Heart left ventricle (tissue), 16 donors: ENCODE measurements around the gene BICD2. TPM values are rescaled to one million over a fixed set of nuclear protein-coding genes. Genes with fewer than 3 reads are reported as not detected.
A peak's percentile ranks its signal among the peaks of the same experiment; 100 is the strongest.

Experiments used
- ATAC-seq, 4 donors: fragments of 200-7000 bp; cut with Tn5 transposase; one replicate each; pipeline ENCODE4 v1.9.1; 2020 to 2022; ENCODE audit warnings: moderate library complexity in 4 of 4, mild to moderate bottlenecking in 3 of 4, moderate number of reproducible peaks in 1 of 4
- DNase-seq, 5 donors: peaks; one replicate each; pipeline ENCODE4 v3.0.0-alpha.2; 2020
- H3K27ac ChIP-seq, 12 donors: fragments of 200-600 bp; sonication (generic) in 4 of 12; one replicate each; pipeline versions ENCODE4 v1.5.0 to v1.8.0; 2016 to 2022; ENCODE audit warnings: mild to moderate bottlenecking in 2 of 12
- H3K27me3 ChIP-seq, 9 donors: fragments of 200-600 bp; sonication (generic) in 2 of 9; one replicate each; pipeline versions ENCODE4 v1.5.1 to v1.8.0; 2016 to 2022; ENCODE audit warnings: mild to moderate bottlenecking in 3 of 9
- H3K36me3 ChIP-seq, 9 donors: fragments of 200-600 bp; sonication (generic) in 2 of 9; one replicate each; pipeline versions ENCODE4 v1.5.0 to v1.8.0; 2018 to 2022; ENCODE audit warnings: mild to moderate bottlenecking in 2 of 9
- H3K4me1 ChIP-seq, 12 donors: fragments of 200-600 bp; sonication (generic) in 4 of 12; one replicate each; pipeline versions ENCODE4 v1.5.0 to v1.8.0; 2016 to 2022; ENCODE audit warnings: mild to moderate bottlenecking in 3 of 12
- H3K4me3 ChIP-seq, 12 donors: fragments of 200-600 bp; sonication (generic) in 4 of 12; one replicate each; pipeline versions ENCODE4 v1.5.0 to v1.8.0; 2017 to 2022; ENCODE audit warnings: mild to moderate bottlenecking in 9 of 12, moderate library complexity in 4 of 12
- H3K9me3 ChIP-seq, 12 donors: fragments of 200-600 bp; sonication (generic) in 4 of 12; one replicate each; pipeline versions ENCODE4 v1.5.0 to v1.8.0; 2016 to 2022; ENCODE audit warnings: mild to moderate bottlenecking in 1 of 12
- POLR2A ChIP-seq, 2 donors: fragments of 450-650 bp; IDR thresholded peaks; one replicate each; pipeline ENCODE4 v1.6.1; 2017; ENCODE audit warnings: antibody characterized with exemption in 2 of 2, mild to moderate bottlenecking in 2 of 2, moderate library complexity in 2 of 2
- WGBS, 4 donors: extraction: QIAGEN DNeasy Blood & Tissue Kit in 2 of 4; methylation state at CpG; one replicate each; pipeline versions ENCODE4 v1.1.5 to v1.1.7; 2013 to 2018; 5-methylcytosine and 5-hydroxymethylcytosine counted together
- intact Hi-C, 10 donors: fragments of 100-400 bp; cut with DNase I; formaldehyde crosslinking; loops; one replicate each; pipeline versions ENCODE4 v1.11.1 to v1.14.2; 2022
- polyA plus RNA-seq, 2 donors: library from polyadenylated mRNA; stranded (reverse); fragments of 200-250 nt; gene quantifications; one replicate each; pipeline ENCODE4 v1.2.3, GENCODE V29; 2013
- total RNA-seq, 9 donors: library from RNA; depleted of rRNA in 2 of 9; stranded (reverse); fragments of >200 nt in 2 of 9; fragmentation: NEBNext Ultra II Directional in 3 of 9; extraction: Animal tissue kit (Norgen Biotek cat#: 25700) in 3 of 9; gene quantifications; one replicate each; pipeline versions ENCODE4 v1.1.0 to v1.2.4, GENCODE V29; 2016 to 2023
- TF ChIP-seq, protein P1 (sequence below), 12 donors: fragments of 200-600 bp; sonication (generic) in 4 of 12; IDR thresholded peaks; one replicate each; pipeline versions ENCODE4 v1.5.0 to v1.8.0; 2018 to 2022; ENCODE audit warnings: antibody characterized with exemption in 12 of 12, mild to moderate bottlenecking in 5 of 12
- donor health status: ischemic (EF 13 %, LVEDD 7.1; RV severe dilation, severe dysfunction).
- donor health status: healthy with polysubstance abuse.
- donor health status: DM: no; HTN: yes; CAD: no.
- donor health status: DM: no; HTN: no; CAD: no.
- donor health status: ischemic (EF 25% LVEDD 6.9; RV normal size, moderate dysfunction).
- donor health status: ischemic (EF 25% LVEDD 5.7; RV mildly dilated, moderate dysfunction).
- donor health status: healthy.
- donor health status: DM: yes; HTN: yes; CAD: no.
- donor health status: ischemic (EF 35%, LVEDD 5.7; RV mildly dilated, moderate dysfunction).
- donor health status: nonischemic (EF 11% LVEDD 7.7; RV severe dilation, severe dysfunction).
- donor health status: DM: yes; HTN: yes; CAD: no.
- donor health status: PGD.
- donor health status: ischemic (EF 29% LVEDD 5.4; RV normal size, mild dysfunction).
- donor health status: nonischemic (EF 23%, LVEDD 6.1; RV moderate dilation, normal function).

BICD2 gene
- total and polyA plus RNA-seq, 11 donors, result 17.6 to 56.7 (median 35.9) TPM

DNA sequence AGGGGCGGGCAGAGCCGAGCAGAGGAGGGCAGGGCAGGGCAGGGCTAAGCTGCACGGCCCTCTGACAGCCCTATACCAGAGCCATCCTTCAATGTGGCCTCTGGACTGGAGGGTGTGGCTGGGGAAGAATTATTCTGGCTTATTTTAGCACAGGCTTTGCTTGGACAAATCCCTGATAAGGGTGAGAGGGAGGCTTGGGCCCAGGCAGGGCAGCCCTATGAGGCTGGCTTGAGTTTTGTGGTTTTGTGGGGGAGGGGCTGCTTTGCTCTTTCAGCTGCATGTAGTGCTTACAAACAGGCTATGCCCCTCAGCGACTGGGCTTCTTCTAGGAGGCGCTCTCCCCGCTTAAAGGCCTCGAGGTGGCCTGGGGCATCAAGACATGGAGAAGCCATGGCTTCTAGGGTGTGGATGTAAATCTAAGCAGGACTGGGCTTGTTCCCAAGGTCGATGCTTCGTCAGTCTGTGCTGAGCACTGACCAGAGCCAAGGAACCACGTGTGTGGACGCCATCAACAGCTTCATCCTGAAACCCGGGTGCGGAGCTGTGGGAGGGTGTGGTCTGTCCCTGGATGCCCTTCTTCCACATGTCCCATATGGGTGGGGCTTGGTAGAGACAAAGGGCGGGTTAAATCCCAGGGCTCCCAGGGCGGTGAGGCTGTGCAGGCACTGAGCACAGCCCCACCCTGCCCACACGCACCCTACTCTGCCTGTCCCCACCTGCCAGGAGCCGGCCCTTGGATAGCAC is 49.0 kb downstream of the BICD2 start:
- peaks cover 0 to 94% (median 87%) of the 10 kb centered on the region in 9 donors for H3K36me3 ChIP-seq
- intact Hi-C loops, result loop anchor here (1.0 to 10.0 kb wide), 9 partner anchors 16 to 76 kb away; partner anchors contain the start of genes BICD2 (in 3 of the 10) and IPPK (in 1 of the 10)
- H3K4me3 ChIP-seq, result no peak overlapping the region
- H3K9me3 ChIP-seq, result no peaks in the 10 kb centered on the region
- peak overlapping the region in 11 of 12 donors; percentile 15 to 78 (median 51) for H3K27ac ChIP-seq
- 28 to 54% (median 37%) methylated on average over 10 to 17 of the region's 17 CpGs for WGBS, 4 donors
- peaks cover 11 to 27% (median 20%) of the 10 kb centered on the region in 12 donors for H3K4me1 ChIP-seq
- peak; percentile 72 to 83 (median 78) for ATAC-seq
- TF ChIP-seq, protein P1, sequence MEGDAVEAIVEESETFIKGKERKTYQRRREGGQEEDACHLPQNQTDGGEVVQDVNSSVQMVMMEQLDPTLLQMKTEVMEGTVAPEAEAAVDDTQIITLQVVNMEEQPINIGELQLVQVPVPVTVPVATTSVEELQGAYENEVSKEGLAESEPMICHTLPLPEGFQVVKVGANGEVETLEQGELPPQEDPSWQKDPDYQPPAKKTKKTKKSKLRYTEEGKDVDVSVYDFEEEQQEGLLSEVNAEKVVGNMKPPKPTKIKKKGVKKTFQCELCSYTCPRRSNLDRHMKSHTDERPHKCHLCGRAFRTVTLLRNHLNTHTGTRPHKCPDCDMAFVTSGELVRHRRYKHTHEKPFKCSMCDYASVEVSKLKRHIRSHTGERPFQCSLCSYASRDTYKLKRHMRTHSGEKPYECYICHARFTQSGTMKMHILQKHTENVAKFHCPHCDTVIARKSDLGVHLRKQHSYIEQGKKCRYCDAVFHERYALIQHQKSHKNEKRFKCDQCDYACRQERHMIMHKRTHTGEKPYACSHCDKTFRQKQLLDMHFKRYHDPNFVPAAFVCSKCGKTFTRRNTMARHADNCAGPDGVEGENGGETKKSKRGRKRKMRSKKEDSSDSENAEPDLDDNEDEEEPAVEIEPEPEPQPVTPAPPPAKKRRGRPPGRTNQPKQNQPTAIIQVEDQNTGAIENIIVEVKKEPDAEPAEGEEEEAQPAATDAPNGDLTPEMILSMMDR (IDR thresholded peaks at IDR 0.05), result no peak
- no peak for TF ChIP-seq POLR2A (IDR thresholded peaks at IDR 0.05)
- H3K27me3 ChIP-seq, result no peaks in the 10 kb centered on the region
- peak in 4 of 5 donors; percentile 45 to 76 (median 66) for DNase-seq

DNA sequence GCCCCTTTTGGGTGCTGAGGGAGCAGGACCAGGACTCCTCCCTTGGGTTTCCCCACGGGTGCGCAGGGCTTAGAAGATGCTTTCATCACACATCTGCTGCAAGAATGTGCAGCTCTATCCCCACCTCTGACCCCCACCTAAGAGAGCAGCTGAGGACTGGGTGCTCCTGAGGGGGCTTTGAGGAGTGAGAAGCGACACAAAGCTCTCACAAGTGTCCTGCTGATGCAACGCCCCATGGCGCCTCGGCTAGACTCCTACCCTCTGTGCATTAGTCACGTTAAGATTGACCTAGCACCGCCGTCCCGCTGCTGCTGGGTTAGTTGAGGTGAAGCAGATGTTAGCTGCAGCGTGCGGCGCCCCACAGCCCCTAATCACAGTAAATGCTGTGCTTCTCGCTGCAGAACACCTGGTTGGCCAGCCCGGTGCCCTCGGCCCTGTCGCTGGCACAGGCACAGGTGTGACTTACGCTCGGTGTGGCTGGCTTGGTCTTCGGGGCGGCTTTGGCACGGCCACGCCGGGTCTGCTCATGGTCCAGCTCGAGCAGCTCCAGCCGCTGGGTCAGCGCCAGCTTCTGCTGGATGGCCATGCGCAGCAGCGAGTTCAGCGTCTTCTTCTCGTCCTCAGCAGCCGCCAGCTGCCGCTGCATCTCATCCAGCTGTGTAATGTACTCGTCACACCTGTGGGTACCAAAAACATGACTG is 49.7 kb downstream of the BICD2 start:
- no peak overlapping the region for H3K4me3 ChIP-seq
- peak overlapping the region in 10 of 12 donors; percentile 15 to 78 (median 56) for H3K27ac ChIP-seq
- TF ChIP-seq POLR2A (IDR thresholded peaks at IDR 0.05), result no peak
- TF ChIP-seq, protein P1 (IDR thresholded peaks at IDR 0.05), result no peak
- peaks cover 11 to 27% (median 20%) of the 10 kb centered on the region in 12 donors for H3K4me1 ChIP-seq
- no peaks in the 10 kb centered on the region for H3K27me3 ChIP-seq
- H3K9me3 ChIP-seq, result no peaks in the 10 kb centered on the region
- DNase-seq, result peak in 3 of 5 donors; percentile 67 to 78 (median 77)
- peak; percentile 8 to 62 (median 44) for ATAC-seq
- peaks cover 0 to 94% (median 87%) of the 10 kb centered on the region in 9 donors for H3K36me3 ChIP-seq
- WGBS, 4 donors, result 66 to 77% (median 71%) methylated on average over 29 to 34 of the region's 34 CpGs
- intact Hi-C loops, result loop anchor here in 6 of 10 donors (1.0 to 10.0 kb wide), 5 partner anchors 16 to 57 kb away; partner anchors contain the start of gene IPPK (in 2 of the 6)

DNA sequence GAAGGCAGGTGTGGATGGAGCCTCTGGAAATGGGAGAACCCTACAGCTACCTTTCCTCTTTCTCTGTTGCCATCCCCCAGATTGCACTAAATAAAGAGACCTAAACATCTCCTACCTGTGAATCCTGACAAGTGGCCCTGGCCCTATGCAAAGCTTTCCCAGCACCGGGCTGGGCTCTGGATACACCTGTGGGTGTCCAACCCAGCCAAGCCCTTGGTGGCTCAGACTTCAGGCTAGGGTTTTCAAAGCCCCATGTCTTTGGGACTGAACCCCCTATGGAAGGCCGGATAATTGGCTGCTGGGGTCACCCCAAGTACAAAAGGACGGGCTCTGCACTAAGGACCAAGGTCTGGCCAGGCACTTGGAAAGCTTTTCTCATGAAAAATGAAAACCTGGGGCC is 50.6 kb downstream of the BICD2 start:
- intact Hi-C loops, result loop anchor here in 2 of 10 donors (5.0 to 10.0 kb wide), 2 partner anchors 42 to 49 kb away; partner anchors contain the start of gene IPPK (in 1 of the 2)
- WGBS, 4 donors, result 94 to 100% (median 97%) methylated on average over 3 of the region's 3 CpGs
- H3K9me3 ChIP-seq, result no peaks in the 10 kb centered on the region
- H3K4me1 ChIP-seq, result peaks cover 11 to 27% (median 20%) of the 10 kb centered on the region in 12 donors
- no peak overlapping the region for H3K4me3 ChIP-seq
- TF ChIP-seq POLR2A (IDR thresholded peaks at IDR 0.05), result no peak
- TF ChIP-seq, protein P1 (IDR thresholded peaks at IDR 0.05), result no peak
- no peak for ATAC-seq
- DNase-seq, result no peak
- no peak overlapping the region for H3K27ac ChIP-seq
- no peaks in the 10 kb centered on the region for H3K27me3 ChIP-seq
- H3K36me3 ChIP-seq, result peaks cover 0 to 94% (median 87%) of the 10 kb centered on the region in 9 donors
